ENCODE measurements around the gene RSU1. TPM values are rescaled to one million over a fixed set of nuclear protein-coding genes. Genes with fewer than 3 reads are reported as not detected.

The RSU1 gene
- total RNA-seq, 1 experiment from 2014 or later: 44.5 TPM

DNA sequence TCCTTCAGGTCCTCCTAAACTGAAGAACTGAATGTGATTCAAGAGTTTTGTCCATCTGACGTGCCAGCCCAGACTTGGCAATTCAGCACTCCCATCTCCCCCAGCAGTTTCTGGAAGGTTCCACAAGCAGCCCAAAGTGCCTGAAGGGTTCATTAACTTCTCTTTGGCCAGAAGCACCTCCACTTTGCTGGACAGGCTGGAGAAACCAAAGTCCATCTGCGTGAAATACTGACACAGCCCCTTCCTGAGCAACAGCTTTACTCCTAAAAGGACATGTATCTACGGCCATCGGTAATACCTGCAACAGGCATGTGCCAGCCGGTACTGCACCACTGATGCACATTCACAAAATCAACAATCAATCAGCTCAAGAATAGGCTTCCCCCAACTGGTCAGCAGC is 48.5 kb downstream of the RSU1 start:
- Histone ChIP-seq H3K27ac (no peak overlapping the region), H3K9me2 (ENCODE audit: insufficient read depth) (no peaks in the 10 kb centered on the region), H3K27me3 (ENCODE audit: insufficient read depth, low read depth) (no peaks in the 10 kb centered on the region), H2AFZ (no peak overlapping the region), H3K9me3 (ENCODE audit: insufficient read depth, low read depth) (no peaks in the 10 kb centered on the region), H3F3A (ENCODE audit: insufficient read depth, low read depth) (no peaks in the 10 kb centered on the region), H3K4me3 (no peak overlapping the region), H3K79me2 (ENCODE audit: low read depth) (no peaks in the 10 kb centered on the region), H4K20me1 (ENCODE audit: insufficient read depth) (no peaks in the 10 kb centered on the region), H3K4me2 (no peak overlapping the region), H3K36me3 (ENCODE audit: low read depth) (no peaks in the 10 kb centered on the region), H3K4me1 (replicated peaks; ENCODE audit: insufficient read depth) (no peaks in the 10 kb centered on the region)
- ChIA-PET CTCF (interaction anchor here (0.6 kb wide), 1 partner anchor 931 kb away, joined by 4 read pairs; no protein-coding TSS in a partner anchor), POLR2A (ENCODE audit: unreplicated experiment) (no interaction called here)
- DNase-seq: no peak
- no TSS peak for BruUV-seq (replicated peaks)
- TF ChIP-seq EZH2 (IDR thresholded peaks at IDR 0.05; ENCODE audit: low read depth): no peak
- TF ChIP-seq, protein P1, sequence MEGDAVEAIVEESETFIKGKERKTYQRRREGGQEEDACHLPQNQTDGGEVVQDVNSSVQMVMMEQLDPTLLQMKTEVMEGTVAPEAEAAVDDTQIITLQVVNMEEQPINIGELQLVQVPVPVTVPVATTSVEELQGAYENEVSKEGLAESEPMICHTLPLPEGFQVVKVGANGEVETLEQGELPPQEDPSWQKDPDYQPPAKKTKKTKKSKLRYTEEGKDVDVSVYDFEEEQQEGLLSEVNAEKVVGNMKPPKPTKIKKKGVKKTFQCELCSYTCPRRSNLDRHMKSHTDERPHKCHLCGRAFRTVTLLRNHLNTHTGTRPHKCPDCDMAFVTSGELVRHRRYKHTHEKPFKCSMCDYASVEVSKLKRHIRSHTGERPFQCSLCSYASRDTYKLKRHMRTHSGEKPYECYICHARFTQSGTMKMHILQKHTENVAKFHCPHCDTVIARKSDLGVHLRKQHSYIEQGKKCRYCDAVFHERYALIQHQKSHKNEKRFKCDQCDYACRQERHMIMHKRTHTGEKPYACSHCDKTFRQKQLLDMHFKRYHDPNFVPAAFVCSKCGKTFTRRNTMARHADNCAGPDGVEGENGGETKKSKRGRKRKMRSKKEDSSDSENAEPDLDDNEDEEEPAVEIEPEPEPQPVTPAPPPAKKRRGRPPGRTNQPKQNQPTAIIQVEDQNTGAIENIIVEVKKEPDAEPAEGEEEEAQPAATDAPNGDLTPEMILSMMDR (conservative IDR thresholded peaks at IDR 0.05): no peak
- intact Hi-C loops (cut with micrococcal nuclease; ENCODE audit: unreplicated experiment): no loop called here

DNA sequence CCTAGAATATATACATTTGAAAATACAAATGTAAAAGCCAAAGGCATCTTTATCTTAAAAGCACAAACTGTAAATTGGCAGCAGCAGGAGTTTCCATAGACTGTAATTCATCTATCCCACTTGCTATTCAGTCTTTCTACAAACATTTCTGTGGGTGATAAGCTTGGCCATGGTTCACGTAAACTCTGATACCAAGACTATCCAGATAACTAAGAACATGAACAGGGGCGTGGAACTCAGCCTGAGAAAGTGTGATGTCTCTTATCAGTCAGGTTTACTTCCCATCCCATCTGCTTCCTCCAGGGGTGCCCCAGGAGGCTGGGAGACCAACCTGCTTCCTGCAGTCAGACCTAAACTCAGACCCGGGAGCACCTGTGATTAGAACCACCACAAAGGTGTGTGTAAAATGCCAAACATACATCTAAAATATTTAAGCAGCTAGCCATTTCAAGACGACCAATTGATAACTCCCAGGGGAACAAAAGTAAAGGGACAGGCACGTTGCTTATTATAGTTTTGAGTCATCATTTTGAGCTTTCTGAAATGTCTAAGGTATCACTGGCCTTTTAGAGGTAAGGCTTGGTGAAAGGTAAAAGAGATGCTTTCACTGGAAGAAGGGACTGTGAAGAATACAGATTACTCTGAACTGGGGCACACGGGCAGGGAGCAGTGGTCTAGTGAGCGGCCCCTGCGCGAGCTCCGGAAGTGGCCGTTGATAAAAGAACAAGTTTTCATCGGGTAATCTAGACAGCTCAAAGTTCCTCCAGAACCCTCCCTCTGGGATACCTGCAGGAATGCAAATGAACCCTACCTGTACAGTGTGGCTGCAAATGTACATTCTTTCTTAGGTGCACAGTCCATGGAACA is 51.5 kb downstream of the RSU1 start:
- Histone ChIP-seq H3K9me3 (ENCODE audit: insufficient read depth, low read depth) (no peaks in the 10 kb centered on the region), H2AFZ (no peak overlapping the region), H3K27ac (no peak overlapping the region), H3K4me3 (no peak overlapping the region), H4K20me1 (ENCODE audit: insufficient read depth) (no peaks in the 10 kb centered on the region), H3K4me2 (no peak overlapping the region), H3K36me3 (ENCODE audit: low read depth) (no peaks in the 10 kb centered on the region), H3K79me2 (ENCODE audit: low read depth) (no peaks in the 10 kb centered on the region), H3K4me1 (replicated peaks; ENCODE audit: insufficient read depth) (no peaks in the 10 kb centered on the region), H3F3A (ENCODE audit: insufficient read depth, low read depth) (no peaks in the 10 kb centered on the region), H3K27me3 (ENCODE audit: insufficient read depth, low read depth) (no peaks in the 10 kb centered on the region), H3K9me2 (ENCODE audit: insufficient read depth) (no peaks in the 10 kb centered on the region)
- ChIA-PET POLR2A (ENCODE audit: unreplicated experiment) (interaction anchor here (0.6 kb wide), 1 partner anchor 1381 kb away, joined by 5 read pairs; no protein-coding TSS in a partner anchor), CTCF (no interaction called here)
- BruUV-seq (replicated peaks): no TSS peak
- intact Hi-C loops (cut with micrococcal nuclease; ENCODE audit: unreplicated experiment): no loop called here
- no peak for DNase-seq
- TF ChIP-seq, protein P1 (conservative IDR thresholded peaks at IDR 0.05): no peak
- TF ChIP-seq EZH2 (IDR thresholded peaks at IDR 0.05; ENCODE audit: low read depth): no peak

DNA sequence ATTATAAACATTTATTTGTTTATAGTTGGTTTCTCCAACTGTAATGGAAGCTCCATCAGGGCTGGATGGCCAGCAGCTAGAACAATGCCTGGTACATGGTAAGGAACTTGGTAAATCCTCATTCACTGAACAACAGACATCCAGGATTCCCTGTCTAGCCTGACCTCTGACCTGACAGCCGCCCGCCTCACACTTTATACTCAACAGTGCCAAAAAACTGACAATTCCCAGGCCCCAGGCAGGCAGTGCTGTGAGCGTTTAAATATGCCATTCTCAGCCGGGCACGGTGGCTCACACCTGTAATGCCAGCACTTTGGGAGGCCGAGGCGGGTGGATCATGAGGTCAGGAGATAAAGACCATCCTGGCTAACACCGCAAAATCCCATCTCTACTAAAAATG is 55.9 kb downstream of the RSU1 start:
- no TSS peak for BruUV-seq (replicated peaks)
- Histone ChIP-seq H4K20me1 (ENCODE audit: insufficient read depth) (no peaks in the 10 kb centered on the region), H3K36me3 (ENCODE audit: low read depth) (no peaks in the 10 kb centered on the region), H3K27me3 (ENCODE audit: insufficient read depth, low read depth) (no peaks in the 10 kb centered on the region), H2AFZ (no peak overlapping the region), H3K4me2 (no peak overlapping the region), H3K4me3 (no peak overlapping the region), H3K9me2 (ENCODE audit: insufficient read depth) (no peaks in the 10 kb centered on the region), H3K4me1 (replicated peaks; ENCODE audit: insufficient read depth) (no peaks in the 10 kb centered on the region), H3K27ac (no peak overlapping the region), H3F3A (ENCODE audit: insufficient read depth, low read depth) (no peaks in the 10 kb centered on the region), H3K79me2 (ENCODE audit: low read depth) (no peaks in the 10 kb centered on the region), H3K9me3 (ENCODE audit: insufficient read depth, low read depth) (no peaks in the 10 kb centered on the region)
- TF ChIP-seq EZH2 (IDR thresholded peaks at IDR 0.05; ENCODE audit: low read depth): no peak
- TF ChIP-seq, protein P1 (conservative IDR thresholded peaks at IDR 0.05): no peak
- CTCF ChIA-PET: no interaction called here
- intact Hi-C loops (cut with micrococcal nuclease; ENCODE audit: unreplicated experiment): no loop called here
- POLR2A ChIA-PET (ENCODE audit: unreplicated experiment): no interaction called here
- DNase-seq: no peak

All from PC-9 (cell line).